Right atrium auricular region (tissue), 2 donors: ENCODE measurements around the gene IFITM5. TPM values are rescaled to one million over a fixed set of nuclear protein-coding genes. Genes with fewer than 3 reads are reported as not detected.
"Not testable (repeated sequence)": the region's sequence is repeated elsewhere in the genome, so short reads cannot be mapped to it uniquely, and the experiment has no call there.

Experiments
- DNase-seq: peaks from one replicate; pipeline ENCODE4 v3.0.0-alpha.2; 2019; ENCODE audit warnings: low spot score
- H3K27ac ChIP-seq, 2 donors: fragments of 200-600 bp; sonication (generic); 1 replicate in 1 of 2; 2 replicates in 1 of 2; pipeline ENCODE4 v1.5.1; 2016 to 2019
- H3K27me3 ChIP-seq, 2 donors: fragments of 200-600 bp; sonication (generic); one replicate each; pipeline versions ENCODE4 v1.5.1 to v1.6.0; 2017 to 2019
- H3K36me3 ChIP-seq: fragments of 200-600 bp; sonication (generic); one replicate; pipeline ENCODE4 v1.5.1; 2016
- H3K4me1 ChIP-seq, 2 donors: fragments of 200-600 bp; sonication (generic); one replicate each; pipeline versions ENCODE4 v1.5.1 to v1.6.0; 2017 to 2019
- H3K4me3 ChIP-seq, 2 donors: fragments of 200-600 bp; sonication (generic); 1 replicate in 1 of 2; 2 replicates in 1 of 2; pipeline ENCODE4 v1.5.1; 2017 to 2019; ENCODE audit warnings: mild to moderate bottlenecking in 1 of 2, moderate library complexity in 1 of 2
- H3K9me3 ChIP-seq, 2 donors: fragments of 200-600 bp; sonication (generic); one replicate each; pipeline ENCODE4 v1.5.1; 2019
- CTCF ChIP-seq, 2 donors: fragments of 200-600 bp; sonication (generic); IDR thresholded peaks; one replicate each; pipeline ENCODE4 v1.5.1; 2019; ENCODE audit warnings: antibody characterized with exemption in 2 of 2
- total RNA-seq, 2 donors: library from RNA; depleted of rRNA; stranded (reverse); fragments of >200 nt; gene quantifications; one replicate each; pipeline ENCODE4 v1.1.0, GENCODE V29; 2016

IFITM5 gene
- total RNA-seq, 2 donors from 2014 or later: not detected

- TF ChIP-seq CTCF (IDR thresholded peaks at IDR 0.05): no peak
- peak overlapping the region in 1 of 2 donors; percentile 90 for H3K27ac ChIP-seq
- no peaks in the 10 kb centered on the region for H3K9me3 ChIP-seq
- no peaks in the 10 kb centered on the region for H3K27me3 ChIP-seq
- H3K4me3 ChIP-seq: no peak overlapping the region
- peaks cover 0 to 38% of the 10 kb centered on the region in 2 donors for H3K4me1 ChIP-seq
- H3K36me3 ChIP-seq: no peaks in the 10 kb centered on the region
- no peak for DNase-seq
Measured at GRCh38 chr11:328012-328411, 28.7 kb upstream of the IFITM5 start.

GRCh38 chr11:327581-327923, 28.2 kb upstream of the IFITM5 start:
- DNase-seq: no peak
- TF ChIP-seq CTCF (IDR thresholded peaks at IDR 0.05): no peak
- Histone ChIP-seq H3K4me3 (peak overlapping the region in 1 of 2 donors; percentile 26), H3K27me3 (no peaks in the 10 kb centered on the region), H3K27ac (peak overlapping the region; percentile 87 to 90), H3K9me3 (no peaks in the 10 kb centered on the region), H3K4me1 (peaks cover 0 to 38% of the 10 kb centered on the region in 2 donors), H3K36me3 (no peaks in the 10 kb centered on the region)

GRCh38 chr11:326842-327580, 27.7 kb upstream of the IFITM5 start:
- H3K36me3 ChIP-seq: no peaks in the 10 kb centered on the region
- no peaks in the 10 kb centered on the region for H3K9me3 ChIP-seq
- TF ChIP-seq CTCF (IDR thresholded peaks at IDR 0.05): no peak
- H3K27me3 ChIP-seq: no peaks in the 10 kb centered on the region
- peaks cover 0 to 38% of the 10 kb centered on the region in 2 donors for H3K4me1 ChIP-seq
- DNase-seq: peak; percentile 94
- H3K27ac ChIP-seq: peak overlapping the region; percentile 87 to 90
- H3K4me3 ChIP-seq: peak overlapping the region in 1 of 2 donors; percentile 26

GRCh38 chr11:326592-326841, 27.2 kb upstream of the IFITM5 start:
- H3K27ac ChIP-seq: peak overlapping the region; percentile 87 to 90
- peaks cover 0 to 38% of the 10 kb centered on the region in 2 donors for H3K4me1 ChIP-seq
- no peaks in the 10 kb centered on the region for H3K27me3 ChIP-seq
- no peak for TF ChIP-seq CTCF (IDR thresholded peaks at IDR 0.05)
- H3K9me3 ChIP-seq: no peaks in the 10 kb centered on the region
- peak overlapping the region in 1 of 2 donors; percentile 5 for H3K4me3 ChIP-seq
- no peaks in the 10 kb centered on the region for H3K36me3 ChIP-seq
- DNase-seq: no peak

GRCh38 chr11:325796-326591, 26.7 kb upstream of the IFITM5 start:
- peak overlapping the region; percentile 87 to 90 for H3K27ac ChIP-seq
- DNase-seq: no peak
- H3K4me3 ChIP-seq: peak overlapping the region in 1 of 2 donors; percentile 5
- peaks cover 0 to 38% of the 10 kb centered on the region in 2 donors for H3K4me1 ChIP-seq
- no peaks in the 10 kb centered on the region for H3K36me3 ChIP-seq
- H3K27me3 ChIP-seq: no peaks in the 10 kb centered on the region
- TF ChIP-seq CTCF (IDR thresholded peaks at IDR 0.05): no peak
- H3K9me3 ChIP-seq: no peaks in the 10 kb centered on the region

GRCh38 chr11:324593-325517, 25.5 kb upstream of the IFITM5 start:
- not testable (repeated sequence) for H3K9me3 ChIP-seq, DNase-seq, H3K36me3 ChIP-seq, H3K4me3 ChIP-seq, H3K27me3 ChIP-seq
- peak overlapping the region; percentile 87 to 90 for H3K27ac ChIP-seq
- H3K4me1 ChIP-seq: peaks cover 0 to 38% of the 10 kb centered on the region in 2 donors
